ENCODE data around the gene NANOS3. TPM values are rescaled to one million over a fixed set of nuclear protein-coding genes. Genes with fewer than 3 reads are reported as not detected.
A peak's percentile ranks its signal among the peaks of the same experiment; 100 is the strongest.

The NANOS3 gene
- total RNA-seq, 1 donor from 2014 or later, result not detected

DNA sequence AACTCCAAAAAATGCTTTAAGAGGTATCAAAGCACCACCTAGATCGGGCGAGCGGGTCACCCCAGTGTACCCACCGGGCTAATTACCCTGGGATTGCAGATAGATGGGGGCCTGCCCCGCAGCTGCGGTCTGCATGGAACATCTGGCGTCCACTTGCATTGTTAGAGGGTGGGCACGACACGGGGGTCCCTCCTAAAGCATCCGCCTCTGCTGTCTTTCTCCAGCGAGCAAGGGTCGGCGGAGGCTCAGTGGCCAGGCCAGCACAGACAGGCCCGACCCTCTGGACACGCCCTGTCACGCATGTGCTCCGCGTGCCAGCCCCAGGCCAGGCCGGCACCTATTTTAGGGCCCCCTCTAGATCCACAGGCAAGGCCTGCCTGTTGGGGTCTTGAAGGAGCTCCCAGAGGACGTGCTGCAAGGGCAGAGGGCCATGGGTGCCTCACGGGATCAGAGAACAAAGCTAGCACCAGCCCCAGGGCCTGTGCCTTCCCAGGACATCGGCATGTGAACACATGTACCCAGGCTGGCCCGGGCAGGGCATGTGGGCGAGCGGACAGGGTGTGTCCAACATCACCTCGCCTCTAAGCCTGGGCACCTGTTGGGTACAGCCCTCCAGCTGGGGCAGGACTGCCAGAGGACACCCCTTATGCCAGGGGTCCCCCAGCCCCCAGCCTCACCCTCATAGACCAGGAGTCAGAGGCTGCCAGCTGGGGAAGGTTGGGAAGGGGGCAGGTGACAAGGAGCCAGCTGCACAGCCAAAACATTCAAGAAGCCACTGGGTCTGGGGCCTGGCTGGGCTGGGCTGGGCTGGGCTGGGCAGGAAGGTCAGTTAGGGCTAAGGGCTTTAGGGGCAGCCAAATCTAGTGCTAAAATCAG, 35.6 kb upstream of the NANOS3 start:
- Mint-ChIP-seq H3K36me3 (peaks cover 1% of the 10 kb centered on the region), H3K4me3 (peak overlapping the region; percentile 92), H3K27ac (peak overlapping the region; percentile 94), H3K9me3 (no peaks in the 10 kb centered on the region), H3K27me3 (ENCODE audit: insufficient read depth, low read depth) (peaks cover 12% of the 10 kb centered on the region), H3K4me1 (peaks cover 42% of the 10 kb centered on the region)
- no peak overlapping the region for H3K27ac ChIP-seq
- DNase-seq (ENCODE audit: low spot score), result no peak
- H3K4me2 ChIP-seq, result peak overlapping the region; percentile 93
- no peak overlapping the region for H2AFZ ChIP-seq (replicated peaks)
- H3K9ac ChIP-seq, result no peak overlapping the region
- no peaks in the 10 kb centered on the region for H3K9me3 ChIP-seq (ENCODE audit: low read depth)
- TF ChIP-seq EZH2 (IDR thresholded peaks at IDR 0.05), result no peak
- H3K79me2 ChIP-seq (ENCODE audit: low read depth), result no peaks in the 10 kb centered on the region
- peak overlapping the region; percentile 74 for H3K4me3 ChIP-seq
- H3K4me1 ChIP-seq, result peaks cover 16% of the 10 kb centered on the region
- peaks cover 14% of the 10 kb centered on the region for H3K27me3 ChIP-seq
- H4K20me1 ChIP-seq (ENCODE audit: low read depth), result no peaks in the 10 kb centered on the region
- H3K36me3 ChIP-seq, result no peaks in the 10 kb centered on the region
- H3F3A ChIP-seq (ENCODE audit: low read depth), result peaks cover 27% of the 10 kb centered on the region

GRCh38 chr19:13841962-13842290, 35.0 kb upstream of the NANOS3 start:
- Histone ChIP-seq H3F3A (ENCODE audit: low read depth) (peaks cover 33% of the 10 kb centered on the region), H3K27me3 (peaks cover 14% of the 10 kb centered on the region), H3K9me3 (ENCODE audit: low read depth) (no peaks in the 10 kb centered on the region), H3K36me3 (no peaks in the 10 kb centered on the region), H3K4me3 (peak overlapping the region; percentile 74), H3K4me2 (peak overlapping the region; percentile 93), H4K20me1 (ENCODE audit: low read depth) (no peaks in the 10 kb centered on the region), H3K9ac (no peak overlapping the region), H3K4me1 (peaks cover 22% of the 10 kb centered on the region), H2AFZ (replicated peaks) (no peak overlapping the region), H3K79me2 (ENCODE audit: low read depth) (no peaks in the 10 kb centered on the region), H3K27ac (no peak overlapping the region)
- H3K27me3 Mint-ChIP-seq (ENCODE audit: insufficient read depth, low read depth), result peaks cover 12% of the 10 kb centered on the region
- H3K4me3 Mint-ChIP-seq, result peak overlapping the region; percentile 92
- no peak for TF ChIP-seq EZH2 (IDR thresholded peaks at IDR 0.05)
- no peak for TF ChIP-seq EZH2phosphoT487 (IDR thresholded peaks at IDR 0.05)
- TF ChIP-seq, protein P1, sequence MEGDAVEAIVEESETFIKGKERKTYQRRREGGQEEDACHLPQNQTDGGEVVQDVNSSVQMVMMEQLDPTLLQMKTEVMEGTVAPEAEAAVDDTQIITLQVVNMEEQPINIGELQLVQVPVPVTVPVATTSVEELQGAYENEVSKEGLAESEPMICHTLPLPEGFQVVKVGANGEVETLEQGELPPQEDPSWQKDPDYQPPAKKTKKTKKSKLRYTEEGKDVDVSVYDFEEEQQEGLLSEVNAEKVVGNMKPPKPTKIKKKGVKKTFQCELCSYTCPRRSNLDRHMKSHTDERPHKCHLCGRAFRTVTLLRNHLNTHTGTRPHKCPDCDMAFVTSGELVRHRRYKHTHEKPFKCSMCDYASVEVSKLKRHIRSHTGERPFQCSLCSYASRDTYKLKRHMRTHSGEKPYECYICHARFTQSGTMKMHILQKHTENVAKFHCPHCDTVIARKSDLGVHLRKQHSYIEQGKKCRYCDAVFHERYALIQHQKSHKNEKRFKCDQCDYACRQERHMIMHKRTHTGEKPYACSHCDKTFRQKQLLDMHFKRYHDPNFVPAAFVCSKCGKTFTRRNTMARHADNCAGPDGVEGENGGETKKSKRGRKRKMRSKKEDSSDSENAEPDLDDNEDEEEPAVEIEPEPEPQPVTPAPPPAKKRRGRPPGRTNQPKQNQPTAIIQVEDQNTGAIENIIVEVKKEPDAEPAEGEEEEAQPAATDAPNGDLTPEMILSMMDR (IDR thresholded peaks at IDR 0.05), result no peak
- peak overlapping the region; percentile 94 for H3K27ac Mint-ChIP-seq
- H3K9me3 Mint-ChIP-seq, result no peaks in the 10 kb centered on the region
- peaks cover 1% of the 10 kb centered on the region for H3K36me3 Mint-ChIP-seq
- DNase-seq (ENCODE audit: low spot score), result no peak
- peaks cover 47% of the 10 kb centered on the region for H3K4me1 Mint-ChIP-seq

- Histone ChIP-seq H3K36me3 (no peaks in the 10 kb centered on the region), H3K27me3 (peaks cover 14% of the 10 kb centered on the region), H3K4me2 (peak overlapping the region; percentile 93), H2AFZ (replicated peaks) (peak overlapping the region; percentile 83), H3K27ac (no peak overlapping the region), H3K9me3 (ENCODE audit: low read depth) (no peaks in the 10 kb centered on the region), H3K4me1 (peaks cover 23% of the 10 kb centered on the region), H4K20me1 (ENCODE audit: low read depth) (no peaks in the 10 kb centered on the region), H3F3A (ENCODE audit: low read depth) (peaks cover 39% of the 10 kb centered on the region), H3K4me3 (peak overlapping the region; percentile 74), H3K79me2 (ENCODE audit: low read depth) (no peaks in the 10 kb centered on the region), H3K9ac (no peak overlapping the region)
- Mint-ChIP-seq H3K4me3 (peak overlapping the region; percentile 92), H3K4me1 (peaks cover 45% of the 10 kb centered on the region), H3K27ac (peak overlapping the region; percentile 94), H3K9me3 (no peaks in the 10 kb centered on the region), H3K27me3 (ENCODE audit: insufficient read depth, low read depth) (peaks cover 12% of the 10 kb centered on the region), H3K36me3 (no peaks in the 10 kb centered on the region)
- TF ChIP-seq, protein P1 (IDR thresholded peaks at IDR 0.05), result peak; percentile 34
- TF ChIP-seq EZH2phosphoT487 (IDR thresholded peaks at IDR 0.05), result no peak
- TF ChIP-seq EZH2 (IDR thresholded peaks at IDR 0.05), result no peak
- peak; percentile 63 for DNase-seq (ENCODE audit: low spot score)
Measured at GRCh38 chr19:13842291-13843103, 34.4 kb upstream of the NANOS3 start.

All from neural progenitor cell (in vitro differentiated cells).